Cardiac fibroblast (primary cell): ENCODE data around the gene RETREG1.
A peak's percentile ranks its signal among the peaks of the same experiment; 100 is the strongest.
"Not testable (repeated sequence)": the region's sequence is repeated elsewhere in the genome, so short reads cannot be mapped to it uniquely, and the experiment has no call there.

Source experiments
- DNase-seq, 2 donors: peaks; one replicate each; pipeline versions ENCODE4 v3.0.0 to v3.0.0-alpha.2; 2010; ENCODE audit warnings: low read depth in 2 of 2
- H3K4me3 ChIP-seq, 2 donors: replicated peaks in 1 of 2; 1 replicate in 1 of 2; 2 replicates in 1 of 2; pipeline ENCODE4 v1.5.1; 2011; ENCODE audit warnings: low read depth in 2 of 2, low read length in 2 of 2, mild to moderate bottlenecking in 2 of 2, moderate library complexity in 1 of 2
- TF ChIP-seq, protein P1 (sequence below): IDR thresholded peaks from one replicate; pipeline ENCODE4 v1.5.1; 2011; ENCODE audit warnings: low read depth, mild to moderate bottlenecking, low read length, inconsistent platforms

RETREG1 gene

DNA sequence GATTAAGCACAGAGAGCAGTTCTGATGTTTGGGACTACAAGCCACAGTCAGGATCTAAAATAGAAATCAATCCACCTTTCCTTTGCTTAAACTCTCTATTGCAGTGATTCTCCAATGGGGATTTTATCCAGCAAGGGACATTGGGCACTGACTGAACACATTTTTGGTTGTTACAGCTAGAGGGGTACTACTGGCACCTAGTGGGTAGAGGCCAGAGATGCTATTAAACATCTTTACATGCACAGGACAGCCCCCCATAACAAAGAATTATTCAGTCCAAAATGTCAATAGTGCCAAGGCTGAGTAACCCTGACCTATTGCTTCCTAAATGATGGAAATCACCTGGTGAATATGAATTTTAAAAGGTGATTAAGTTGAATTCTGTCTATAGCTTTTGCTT is 163.2 kb downstream of the RETREG1 start:
- H3K4me3 ChIP-seq: no peak overlapping the region
- no peak for DNase-seq
- TF ChIP-seq, protein P1, sequence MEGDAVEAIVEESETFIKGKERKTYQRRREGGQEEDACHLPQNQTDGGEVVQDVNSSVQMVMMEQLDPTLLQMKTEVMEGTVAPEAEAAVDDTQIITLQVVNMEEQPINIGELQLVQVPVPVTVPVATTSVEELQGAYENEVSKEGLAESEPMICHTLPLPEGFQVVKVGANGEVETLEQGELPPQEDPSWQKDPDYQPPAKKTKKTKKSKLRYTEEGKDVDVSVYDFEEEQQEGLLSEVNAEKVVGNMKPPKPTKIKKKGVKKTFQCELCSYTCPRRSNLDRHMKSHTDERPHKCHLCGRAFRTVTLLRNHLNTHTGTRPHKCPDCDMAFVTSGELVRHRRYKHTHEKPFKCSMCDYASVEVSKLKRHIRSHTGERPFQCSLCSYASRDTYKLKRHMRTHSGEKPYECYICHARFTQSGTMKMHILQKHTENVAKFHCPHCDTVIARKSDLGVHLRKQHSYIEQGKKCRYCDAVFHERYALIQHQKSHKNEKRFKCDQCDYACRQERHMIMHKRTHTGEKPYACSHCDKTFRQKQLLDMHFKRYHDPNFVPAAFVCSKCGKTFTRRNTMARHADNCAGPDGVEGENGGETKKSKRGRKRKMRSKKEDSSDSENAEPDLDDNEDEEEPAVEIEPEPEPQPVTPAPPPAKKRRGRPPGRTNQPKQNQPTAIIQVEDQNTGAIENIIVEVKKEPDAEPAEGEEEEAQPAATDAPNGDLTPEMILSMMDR: no peak

- TF ChIP-seq, protein P1: no peak
- no peak for DNase-seq
- H3K4me3 ChIP-seq: no peak overlapping the region
Measured at GRCh38 chr5:16450163-16450562, 166.6 kb downstream of the RETREG1 start.

GRCh38 chr5:16446993-16447392 is 169.8 kb downstream of the RETREG1 start:
- DNase-seq: no peak
- no peak overlapping the region for H3K4me3 ChIP-seq
- TF ChIP-seq, protein P1: no peak

- DNase-seq: peak; percentile 16 to 35
- TF ChIP-seq, protein P1: peak; percentile 14
- no peak overlapping the region for H3K4me3 ChIP-seq
Measured at GRCh38 chr5:16437977-16438376, 178.8 kb downstream of the RETREG1 start.

DNA sequence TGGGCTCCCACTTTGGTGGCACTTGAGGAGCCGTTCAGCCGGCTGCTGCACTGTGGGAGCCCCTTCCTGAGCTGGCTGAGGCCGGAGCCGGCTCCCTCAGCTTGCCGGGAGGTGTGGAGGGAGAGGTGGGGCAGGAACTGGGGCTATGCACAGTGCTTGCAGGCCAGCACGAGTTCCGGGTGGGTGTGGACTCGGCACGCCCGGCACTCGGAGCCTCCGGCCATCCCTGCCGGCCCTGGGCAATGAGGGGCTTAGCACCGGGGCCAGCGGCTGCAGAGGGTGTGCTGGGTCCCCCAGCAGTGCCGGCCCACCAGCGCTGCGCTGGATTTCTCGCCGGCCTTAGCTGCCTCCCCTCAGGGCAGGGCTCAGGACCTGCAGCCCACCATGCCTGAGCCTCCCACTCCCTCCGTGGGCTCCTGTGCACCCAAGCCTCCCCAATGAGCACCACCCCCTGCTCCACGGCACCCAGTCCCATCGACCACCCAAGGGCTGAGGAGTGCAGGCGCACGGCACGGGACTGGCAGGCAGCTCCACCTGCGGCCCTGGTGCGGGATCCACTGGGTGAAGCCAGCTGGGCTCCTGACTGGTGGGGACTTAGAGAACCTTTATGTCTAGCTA is 180.6 kb downstream of the RETREG1 start:
- H3K4me3 ChIP-seq, DNase-seq: not testable (repeated sequence)

GRCh38 chr5:16431490-16431889 is 185.3 kb downstream of the RETREG1 start:
- DNase-seq: no peak
- TF ChIP-seq, protein P1: no peak
- no peak overlapping the region for H3K4me3 ChIP-seq

- DNase-seq: no peak
- TF ChIP-seq, protein P1: no peak
- no peak overlapping the region for H3K4me3 ChIP-seq
Measured at GRCh38 chr5:16430349-16431089, 186.3 kb downstream of the RETREG1 start.
